Brain microvascular endothelial cell (primary cell): ENCODE results near the gene ITPKC.

Source experiments
- DNase-seq: peaks from one replicate; pipeline ENCODE4 v3.0.0-alpha.2; 2020
- H3K27ac ChIP-seq: fragments of 250-450 bp; sonication (Bioruptor Pico); 2 replicates; pipeline ENCODE4 v1.5.1; 2020; ENCODE audit warnings: mild to moderate bottlenecking, moderate library complexity
- H3K27me3 ChIP-seq: fragments of 250-450 bp; sonication (Bioruptor Pico); replicated peaks from 2 replicates; pipeline ENCODE4 v1.5.1; 2020; ENCODE audit warnings: mild to moderate bottlenecking
- H3K36me3 ChIP-seq: fragments of 250-450 bp; sonication (Bioruptor Pico); replicated peaks from 2 replicates; pipeline ENCODE4 v1.5.1; 2020; ENCODE audit warnings: mild to moderate bottlenecking
- H3K4me3 ChIP-seq: 2 replicates; pipeline ENCODE4 v1.5.1; 2011; ENCODE audit warnings: low read depth, mild to moderate bottlenecking, control low read depth, low read length, moderate library complexity
- in situ Hi-C: cut with HindIII; loops from 2 replicates; pipeline ENCODE4 v1.10.0; 2017; ENCODE audit warnings: low sequenced_read_pairs, low pct_ligation_motif_present
- TF ChIP-seq, protein P1 (sequence below): IDR thresholded peaks from 2 replicates; pipeline ENCODE4 v1.5.1; 2011; ENCODE audit warnings: low read depth, mild to moderate bottlenecking, moderate library complexity, low read length, control low read depth, inconsistent platforms; ENCODE audit errors: missing control alignments

The ITPKC gene

DNA sequence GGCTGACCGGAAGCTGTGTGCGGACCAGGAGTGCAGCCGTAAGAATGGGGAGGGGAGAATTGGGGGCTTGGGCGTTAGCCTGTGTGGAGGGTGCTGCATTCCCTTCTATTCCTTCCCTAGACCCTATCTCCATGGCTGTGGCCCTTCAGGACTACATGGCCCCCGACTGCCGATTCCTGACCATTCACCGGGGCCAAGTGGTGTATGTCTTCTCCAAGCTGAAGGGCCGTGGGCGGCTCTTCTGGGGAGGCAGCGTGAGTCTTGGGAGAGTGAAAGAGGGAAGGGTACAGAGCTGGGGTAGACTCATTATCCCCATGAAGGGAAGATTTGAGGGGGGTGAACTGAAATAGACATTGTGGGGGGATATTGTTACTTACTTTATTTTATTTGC lies 58.7 kb downstream of the ITPKC start:
- peak overlapping the region; percentile 37 for H3K4me3 ChIP-seq
- no peak for DNase-seq
- in situ Hi-C loops = no loop called here
- no peak overlapping the region for H3K27ac ChIP-seq
- TF ChIP-seq, protein P1, sequence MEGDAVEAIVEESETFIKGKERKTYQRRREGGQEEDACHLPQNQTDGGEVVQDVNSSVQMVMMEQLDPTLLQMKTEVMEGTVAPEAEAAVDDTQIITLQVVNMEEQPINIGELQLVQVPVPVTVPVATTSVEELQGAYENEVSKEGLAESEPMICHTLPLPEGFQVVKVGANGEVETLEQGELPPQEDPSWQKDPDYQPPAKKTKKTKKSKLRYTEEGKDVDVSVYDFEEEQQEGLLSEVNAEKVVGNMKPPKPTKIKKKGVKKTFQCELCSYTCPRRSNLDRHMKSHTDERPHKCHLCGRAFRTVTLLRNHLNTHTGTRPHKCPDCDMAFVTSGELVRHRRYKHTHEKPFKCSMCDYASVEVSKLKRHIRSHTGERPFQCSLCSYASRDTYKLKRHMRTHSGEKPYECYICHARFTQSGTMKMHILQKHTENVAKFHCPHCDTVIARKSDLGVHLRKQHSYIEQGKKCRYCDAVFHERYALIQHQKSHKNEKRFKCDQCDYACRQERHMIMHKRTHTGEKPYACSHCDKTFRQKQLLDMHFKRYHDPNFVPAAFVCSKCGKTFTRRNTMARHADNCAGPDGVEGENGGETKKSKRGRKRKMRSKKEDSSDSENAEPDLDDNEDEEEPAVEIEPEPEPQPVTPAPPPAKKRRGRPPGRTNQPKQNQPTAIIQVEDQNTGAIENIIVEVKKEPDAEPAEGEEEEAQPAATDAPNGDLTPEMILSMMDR = no peak
- H3K36me3 ChIP-seq = no peaks in the 10 kb centered on the region
- no peaks in the 10 kb centered on the region for H3K27me3 ChIP-seq

DNA sequence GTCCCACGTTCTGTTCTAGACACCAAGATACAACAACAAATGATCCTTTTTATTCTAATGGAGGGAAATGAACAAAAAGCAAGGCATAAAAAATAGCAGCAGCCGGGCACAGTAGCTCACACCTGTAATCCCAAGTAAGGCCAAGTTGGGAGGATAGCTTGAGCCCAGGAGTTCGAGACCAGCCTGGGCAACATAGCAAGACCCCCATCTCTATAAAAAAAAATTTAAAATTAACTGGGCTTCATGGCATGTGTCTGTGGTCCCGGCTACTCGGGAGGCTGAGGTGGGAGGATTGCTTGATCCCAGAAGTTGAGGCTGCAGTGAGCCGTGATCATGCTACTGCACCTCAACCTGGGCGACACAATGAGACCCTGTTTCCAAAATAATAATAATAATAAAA lies 59.5 kb downstream of the ITPKC start:
- Histone ChIP-seq H3K27me3 (no peaks in the 10 kb centered on the region), H3K27ac (no peak overlapping the region), H3K4me3 (no peak overlapping the region), H3K36me3 (no peaks in the 10 kb centered on the region)
- TF ChIP-seq, protein P1 = no peak
- DNase-seq = no peak
- in situ Hi-C loops = no loop called here

DNA sequence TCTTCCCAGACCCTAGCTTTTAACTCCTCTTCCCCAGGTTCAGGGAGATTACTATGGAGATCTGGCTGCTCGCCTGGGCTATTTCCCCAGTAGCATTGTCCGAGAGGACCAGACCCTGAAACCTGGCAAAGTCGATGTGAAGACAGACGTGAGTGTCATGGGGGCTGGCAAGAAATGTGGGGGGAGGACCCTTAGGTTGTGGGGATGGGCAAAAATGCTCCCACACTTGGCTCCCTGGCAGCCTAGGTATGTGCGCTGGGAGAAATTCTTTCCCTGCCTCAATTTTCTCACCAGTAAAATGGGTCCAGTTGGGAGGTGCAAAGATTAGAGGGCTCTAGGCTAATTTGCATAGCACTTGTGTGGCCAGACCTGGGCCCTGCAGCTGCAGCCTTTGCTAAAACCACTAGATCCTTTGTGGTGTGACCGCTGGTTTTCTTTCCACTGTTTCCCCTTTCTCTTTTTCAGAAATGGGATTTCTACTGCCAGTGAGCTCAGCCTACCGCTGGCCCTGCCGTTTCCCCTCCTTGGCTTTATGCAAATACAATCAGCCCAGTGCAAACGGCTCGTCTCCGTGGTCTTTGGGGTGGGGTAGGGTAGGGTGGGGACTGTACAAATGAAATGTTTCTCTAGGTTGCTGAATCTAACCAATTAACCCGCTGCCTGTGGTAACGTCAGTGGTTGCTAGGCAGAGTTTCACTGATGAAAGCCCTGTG lies 60.2 kb downstream of the ITPKC start:
- TF ChIP-seq, protein P1 = peak; percentile 2
- Histone ChIP-seq H3K27ac (peak overlapping the region; percentile 90), H3K27me3 (no peaks in the 10 kb centered on the region), H3K36me3 (no peaks in the 10 kb centered on the region), H3K4me3 (peak overlapping the region; percentile 66)
- in situ Hi-C loops = no loop called here
- DNase-seq = peak; percentile 95

DNA sequence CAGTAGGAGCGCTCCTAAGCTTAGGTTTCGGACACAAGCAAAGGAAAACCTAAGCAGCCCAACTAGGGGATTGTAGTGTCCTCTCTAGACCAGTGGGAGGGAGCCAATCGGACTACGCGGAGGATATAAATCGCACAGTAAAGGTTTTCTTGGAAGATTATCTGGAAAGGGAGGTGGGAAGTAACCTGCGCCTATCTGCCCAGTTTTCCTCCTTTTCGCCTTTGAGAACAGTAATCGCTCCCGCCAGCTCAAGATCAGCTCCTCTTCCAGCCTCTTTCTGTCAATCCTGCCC lies 60.7 kb downstream of the ITPKC start:
- no peaks in the 10 kb centered on the region for H3K36me3 ChIP-seq
- TF ChIP-seq, protein P1 = no peak
- peak overlapping the region; percentile 90 for H3K27ac ChIP-seq
- DNase-seq = no peak
- in situ Hi-C loops = no loop called here
- no peaks in the 10 kb centered on the region for H3K27me3 ChIP-seq
- peak overlapping the region; percentile 66 for H3K4me3 ChIP-seq

DNA sequence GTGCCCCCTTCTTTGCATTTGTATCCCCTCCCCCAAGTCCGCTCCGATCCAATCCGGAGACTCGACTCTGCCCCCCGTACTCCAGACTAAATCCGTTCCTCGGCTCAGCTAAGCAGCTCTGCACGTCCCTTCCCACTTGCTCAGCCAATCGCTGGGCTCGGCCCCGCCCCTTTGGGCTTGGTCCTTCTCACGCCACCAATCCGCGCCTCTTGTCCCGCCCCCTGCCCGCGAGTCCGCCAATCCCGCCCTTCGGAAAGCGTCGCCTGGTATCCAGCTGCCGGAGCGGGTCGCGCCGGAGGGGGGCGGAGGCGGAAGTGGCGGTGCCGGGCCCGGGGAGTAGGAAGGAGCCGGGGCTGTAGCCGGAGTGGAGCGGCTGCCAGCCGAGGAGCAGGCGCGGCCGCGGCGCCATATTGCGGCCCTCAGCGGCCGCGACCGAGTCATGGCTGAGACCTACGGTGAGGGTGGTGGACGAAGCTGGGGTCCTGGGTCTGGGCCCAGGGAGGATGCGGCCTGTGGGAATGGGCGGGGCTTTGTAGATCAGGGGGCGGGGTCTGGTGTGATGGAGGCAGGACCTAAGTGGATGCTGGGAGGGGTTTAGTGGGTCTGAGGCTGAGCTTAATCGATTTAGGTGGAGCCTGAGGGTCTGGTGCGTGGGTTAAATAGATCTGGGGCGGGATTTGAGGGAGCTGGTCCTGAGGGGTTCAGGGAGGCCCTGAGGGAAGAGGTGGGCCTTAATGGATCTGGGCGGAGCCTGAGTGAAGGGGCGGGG lies 61.2 kb downstream of the ITPKC start, which contains the start of gene RAB4B:
RAB4B (plus strand) TSS at position 311 of the 769 bp plus-strand sequence; CDS start at position 440, 129 bp downstream.
- peak; percentile 99 for DNase-seq
- TF ChIP-seq, protein P1 = no peak
- Histone ChIP-seq H3K36me3 (no peaks in the 10 kb centered on the region), H3K4me3 (peak within 1 kb of the TSS; percentile 72), H3K27ac (peak within 1 kb of the TSS; percentile 90), H3K27me3 (no peaks in the 10 kb centered on the region)
- in situ Hi-C loops = no loop called here
